K562 (cell line): ENCODE measurements around the gene ADIG. TPM values are rescaled to one million over a fixed set of nuclear protein-coding genes. Genes with fewer than 3 reads are reported as not detected.

Source experiments
- CREB3L1 ChIP-seq: fragments of 450-650 bp; IDR thresholded peaks from 2 replicates; pipeline ENCODE4 v1.6.1; 2014; ENCODE audit warnings: low read depth, mild to moderate bottlenecking, moderate library complexity, borderline replicate concordance
- NFE2L1 ChIP-seq: fragments of 450-650 bp; IDR thresholded peaks from 2 replicates; pipeline ENCODE4 v1.6.1; 2016; ENCODE audit warnings: missing genetic modification characterization, low read depth, mild to moderate bottlenecking, missing compliant biosample characterization, moderate library complexity, borderline replicate concordance
- ZBTB33 ChIP-seq: sonication (generic); formaldehyde crosslinking; IDR thresholded peaks from 2 replicates; pipeline ENCODE4 v1.8.1; 2023; ENCODE audit warnings: mild to moderate bottlenecking, missing genetic modification reagents
- ZNF277 ChIP-seq: fragments of 250-450 bp; sonication (Bioruptor Pico); IDR thresholded peaks from 2 replicates; pipeline ENCODE4 v1.8.0; 2022; ENCODE audit warnings: inconsistent platforms, mild to moderate bottlenecking, moderate library complexity, borderline replicate concordance
- ZNF41 ChIP-seq: fragments of 250-450 bp; sonication (Bioruptor Pico); conservative IDR thresholded peaks from 2 replicates; pipeline ENCODE4 v1.4.0; 2020; ENCODE audit warnings: mild to moderate bottlenecking
- polyA plus RNA-seq, 8 experiments: library from polyadenylated mRNA; depleted of rRNA in 4 of 8; stranded (reverse) in 5 of 8; unstranded in 3 of 8; fragments of >200 nt; fragmentation: Nextera tagmentation in 2 of 8; fragmentation: Illumina TruSeq in 1 of 8; extraction: Ambion mirVana in 2 of 8; extraction: Trizol in 1 of 8; gene quantifications; 2 replicates each; pipeline versions ENCODE4 v1.2.1 to v1.2.3, GENCODE V29; 2011 to 2014; ENCODE audit warnings: inconsistent platforms in 1 of 8, missing spikeins in 1 of 8
- total RNA-seq, 7 experiments: library from RNA; depleted of rRNA in 6 of 7; stranded (reverse); fragments of >200 nt in 6 of 7; fragmentation: Illumina TruSeq in 2 of 7; extraction: Trizol in 2 of 7; gene quantifications; 2 replicates each; pipeline versions ENCODE4 v1.2.1 to v1.2.3, GENCODE V29; 2011 to 2021; ENCODE audit warnings: low replicate concordance in 1 of 7

Gene ADIG
- total and polyA plus RNA-seq, 9 of the 15 experiments (the other 6 are each of a cell fraction or from before 2014, with no cell fraction given), result not detected

- no peak for TF ChIP-seq CREB3L1
- no peak for TF ChIP-seq NFE2L1 (tag)
- no peak for TF ChIP-seq ZNF277 (CRISPR knock-in tag)
- no peak for TF ChIP-seq ZBTB33 (CRISPR knock-in tag)
- no peak for TF ChIP-seq ZNF41
Measured at GRCh38 chr20:38584099-38584763, 3.2 kb downstream of the ADIG start (continued).
